GM20000 (cell line): Measurements from ENCODE around the gene DOC2A.

Experiments
- DNase-seq: peaks from one replicate; pipeline ENCODE4 v3.0.0; 2012; ENCODE audit warnings: low spot score
- TF ChIP-seq, protein P1 (sequence below): IDR thresholded peaks from 2 replicates; pipeline ENCODE4 v1.5.1; 2012; ENCODE audit warnings: mild to moderate bottlenecking, control low read depth; ENCODE audit errors: extremely low read depth, missing control alignments

The DOC2A gene

DNA sequence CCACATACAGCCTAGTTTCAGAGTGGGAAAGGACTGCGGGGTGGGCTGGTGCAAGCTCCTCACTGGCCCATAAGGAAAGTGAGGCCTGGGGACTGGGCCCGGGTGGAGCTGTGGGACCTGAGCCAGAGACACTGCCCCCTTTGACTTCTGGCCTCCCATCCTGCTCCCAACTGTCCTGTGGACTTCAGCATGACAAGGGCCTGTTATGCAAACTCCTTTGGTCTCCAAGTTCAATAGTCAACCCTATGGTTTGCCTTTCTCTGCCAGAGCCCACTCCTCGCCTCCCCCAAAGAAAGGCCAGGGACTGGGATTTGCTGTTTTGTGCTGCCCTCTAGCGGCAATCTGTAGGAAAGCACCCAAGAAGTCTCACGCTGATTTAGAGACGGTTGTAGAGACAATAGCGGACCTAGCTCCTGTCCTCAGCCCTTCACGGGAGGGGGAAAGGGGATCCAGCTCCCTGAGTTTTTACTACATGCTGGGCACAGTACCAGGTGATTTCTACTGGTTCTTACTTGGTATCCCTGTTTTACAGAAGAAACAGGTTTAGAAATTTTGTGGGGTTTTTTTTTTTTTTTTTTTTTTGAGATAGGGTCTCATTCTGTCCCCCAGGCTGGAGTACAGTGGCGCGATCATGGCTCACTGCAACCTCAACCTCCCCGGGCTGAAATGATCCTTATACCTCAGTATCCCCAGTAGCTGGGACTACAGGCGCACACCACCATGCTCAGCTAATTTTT, 21.4 kb upstream of the DOC2A start:
- DNase-seq: peak; percentile 86
- TF ChIP-seq, protein P1, sequence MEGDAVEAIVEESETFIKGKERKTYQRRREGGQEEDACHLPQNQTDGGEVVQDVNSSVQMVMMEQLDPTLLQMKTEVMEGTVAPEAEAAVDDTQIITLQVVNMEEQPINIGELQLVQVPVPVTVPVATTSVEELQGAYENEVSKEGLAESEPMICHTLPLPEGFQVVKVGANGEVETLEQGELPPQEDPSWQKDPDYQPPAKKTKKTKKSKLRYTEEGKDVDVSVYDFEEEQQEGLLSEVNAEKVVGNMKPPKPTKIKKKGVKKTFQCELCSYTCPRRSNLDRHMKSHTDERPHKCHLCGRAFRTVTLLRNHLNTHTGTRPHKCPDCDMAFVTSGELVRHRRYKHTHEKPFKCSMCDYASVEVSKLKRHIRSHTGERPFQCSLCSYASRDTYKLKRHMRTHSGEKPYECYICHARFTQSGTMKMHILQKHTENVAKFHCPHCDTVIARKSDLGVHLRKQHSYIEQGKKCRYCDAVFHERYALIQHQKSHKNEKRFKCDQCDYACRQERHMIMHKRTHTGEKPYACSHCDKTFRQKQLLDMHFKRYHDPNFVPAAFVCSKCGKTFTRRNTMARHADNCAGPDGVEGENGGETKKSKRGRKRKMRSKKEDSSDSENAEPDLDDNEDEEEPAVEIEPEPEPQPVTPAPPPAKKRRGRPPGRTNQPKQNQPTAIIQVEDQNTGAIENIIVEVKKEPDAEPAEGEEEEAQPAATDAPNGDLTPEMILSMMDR: peak; percentile 79

DNA sequence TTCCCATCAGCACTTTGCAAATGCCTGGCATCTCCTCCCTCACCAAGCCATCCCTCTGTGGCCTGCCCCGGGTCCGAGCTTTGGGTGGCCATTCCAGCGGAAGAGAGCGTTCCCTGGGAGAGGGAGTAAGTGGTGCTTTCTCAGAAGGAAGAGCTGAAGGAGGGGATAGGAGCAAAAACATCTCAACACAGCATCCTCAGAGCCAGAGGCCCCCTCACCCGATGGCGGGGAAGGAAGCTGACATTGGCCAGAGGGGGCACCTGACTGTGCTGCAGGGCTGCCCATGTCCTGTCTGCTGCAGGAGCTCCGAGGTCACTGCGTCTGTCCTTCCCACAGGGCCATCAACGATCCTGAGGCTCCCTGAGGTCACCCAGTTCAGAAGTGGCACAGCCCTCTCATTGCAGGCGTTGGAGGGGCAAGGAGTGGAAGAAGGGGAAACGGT, 20.7 kb upstream of the DOC2A start:
- TF ChIP-seq, protein P1: no peak
- no peak for DNase-seq

DNA sequence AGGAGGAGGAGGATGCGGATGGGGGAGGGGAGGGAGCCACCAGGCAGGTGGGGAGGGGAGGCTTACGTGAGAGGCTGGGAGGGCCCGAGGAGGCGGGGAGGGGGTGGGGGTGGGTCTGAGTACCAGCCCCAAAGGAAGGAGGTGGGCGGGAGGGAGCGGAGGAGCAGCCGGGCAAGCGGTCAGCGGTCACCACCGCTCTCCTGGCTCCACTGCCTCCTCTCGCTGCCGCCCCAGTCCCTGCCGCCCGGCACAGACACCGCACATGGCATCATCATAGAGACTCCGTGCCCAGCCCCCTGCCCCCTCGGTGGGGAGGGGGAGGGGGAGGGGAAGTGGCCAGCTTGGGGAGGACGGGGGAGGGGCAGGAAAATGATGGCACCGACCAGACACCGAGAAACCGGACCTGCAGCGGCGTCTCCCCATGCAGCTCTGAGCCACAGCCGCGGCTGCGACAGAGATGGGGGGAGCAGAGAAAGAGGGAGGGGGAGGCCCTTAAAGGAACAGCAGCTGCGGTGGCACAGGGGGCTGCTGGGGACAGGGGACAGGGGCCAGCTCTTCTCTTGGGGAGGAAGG, 20.1 kb upstream of the DOC2A start, which contains the start of gene TLCD3B:
TSS of gene TLCD3B (minus strand) at position 431 of the 573 bp plus-strand sequence. CDS start 744 bp downstream, outside the sequence.
- DNase-seq: no peak
- TF ChIP-seq, protein P1: no peak

DNA sequence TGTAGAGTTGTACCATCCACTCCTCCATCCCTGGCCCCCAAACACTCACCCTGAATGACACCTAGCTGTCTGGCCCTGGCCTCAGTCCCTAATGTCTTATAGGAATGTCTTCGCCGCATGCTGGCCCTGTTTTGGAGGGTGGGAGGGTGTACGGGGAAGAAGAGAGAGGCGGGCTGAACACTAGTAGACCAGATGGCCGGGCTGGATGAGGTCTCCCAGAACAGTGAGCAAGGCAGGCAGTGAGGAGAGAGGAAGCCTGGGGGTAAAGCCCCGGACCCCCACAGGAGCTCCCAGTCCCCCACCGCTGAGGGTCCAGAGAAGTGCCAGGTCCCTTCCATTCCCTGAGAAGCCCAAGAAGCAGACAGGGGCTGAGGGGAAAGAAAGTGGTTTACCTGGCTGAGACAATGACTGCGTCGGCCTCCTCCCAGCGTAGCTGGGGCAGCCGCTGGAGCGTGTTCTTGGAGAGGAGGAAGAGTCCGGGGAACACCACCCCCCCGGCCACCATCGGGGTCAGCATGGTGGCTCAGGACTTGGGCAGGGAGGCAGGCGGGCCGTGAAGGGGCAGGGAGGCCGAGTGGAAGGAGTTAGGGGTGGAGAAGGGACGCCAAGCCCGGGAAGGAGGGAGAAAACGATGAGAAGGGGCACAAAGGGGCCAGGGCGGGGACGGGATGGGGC, 19.3 kb upstream of the DOC2A start:
- DNase-seq: no peak
- TF ChIP-seq, protein P1: no peak

DNA sequence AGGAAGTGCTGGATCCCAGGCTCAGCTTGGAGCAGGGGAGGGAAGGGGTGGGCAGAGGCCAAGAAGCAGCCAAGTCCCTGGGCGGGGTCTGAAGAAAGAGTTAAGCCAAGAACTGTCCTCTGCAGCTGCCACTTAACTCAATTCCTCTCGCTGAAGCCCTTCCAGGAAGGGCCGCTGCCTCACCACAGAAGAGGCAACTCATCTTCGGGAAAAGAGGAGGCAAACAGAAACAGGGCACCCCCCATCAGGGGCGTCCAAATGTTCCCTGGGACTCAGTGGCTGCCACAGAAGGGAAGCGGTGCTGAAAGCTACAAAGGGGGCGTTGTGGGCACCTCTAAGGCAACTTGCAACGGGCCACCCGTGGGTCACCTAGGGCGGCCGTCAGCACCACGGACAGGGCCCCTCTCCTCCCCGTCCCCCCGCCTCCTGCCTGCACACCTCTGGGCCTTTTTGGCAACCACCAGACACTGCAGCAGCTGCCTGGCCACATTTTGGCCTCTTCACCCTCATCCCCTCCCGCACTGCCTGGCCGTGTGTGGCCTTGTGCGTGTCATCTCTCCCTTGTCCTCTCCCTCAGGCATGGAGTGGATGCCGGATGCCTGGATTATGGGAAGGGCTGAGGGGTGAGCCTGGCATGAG, 17.7 kb upstream of the DOC2A start:
- DNase-seq: peak; percentile 30
- TF ChIP-seq, protein P1: no peak

DNA sequence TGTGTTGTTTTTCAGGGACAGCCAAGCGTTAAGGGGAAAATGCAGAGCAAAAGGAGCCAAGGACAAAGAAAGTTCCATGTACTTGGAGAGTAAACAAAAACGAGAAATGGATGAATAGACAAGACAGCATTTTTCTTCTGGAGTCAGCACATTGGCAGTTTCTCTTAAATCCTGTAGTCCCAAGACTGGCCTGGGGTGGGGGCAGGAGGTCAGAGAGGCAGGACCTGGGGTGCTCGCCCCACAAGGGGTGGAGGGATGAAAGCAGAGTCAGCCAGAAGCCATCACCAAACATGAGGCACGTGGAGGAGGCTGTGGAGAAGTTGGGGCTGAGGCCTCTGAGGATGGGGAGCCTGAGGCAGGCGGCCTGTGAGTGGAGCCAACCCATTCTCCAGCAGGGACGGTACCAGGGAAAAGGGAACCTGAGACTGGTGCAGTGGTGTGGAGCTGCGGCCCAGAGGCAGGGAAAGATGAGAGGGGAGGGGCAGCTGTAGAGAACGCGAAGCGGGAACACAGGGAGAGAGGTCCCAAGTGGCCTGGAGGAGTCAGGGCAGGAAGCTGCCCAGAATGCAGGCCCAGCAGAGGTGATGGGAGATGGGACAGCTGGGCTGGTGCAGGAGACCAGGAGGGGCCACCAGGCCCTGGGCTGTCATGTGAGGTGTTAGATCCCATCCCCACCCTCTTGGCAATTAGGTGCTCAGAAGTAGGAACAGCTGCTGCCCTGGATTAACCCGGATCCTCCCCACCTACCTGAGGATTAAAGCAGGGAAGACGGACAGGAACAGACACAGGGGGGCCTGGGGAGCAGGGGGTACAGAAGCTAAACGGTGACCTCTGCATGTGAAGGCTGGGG, 17.0 kb upstream of the DOC2A start:
- DNase-seq: no peak
- TF ChIP-seq, protein P1: no peak
